T-helper 2 cell (primary cell): ENCODE data around the gene NELFCD.
"Not testable (repeated sequence)": the region's sequence is repeated elsewhere in the genome, so short reads cannot be mapped to it uniquely, and the experiment has no call there.

Source experiments
- DNase-seq, 5 experiments: peaks; one replicate each; pipeline versions ENCODE4 v3.0.0 to v3.0.0-alpha.2; 2012 to 2022

The NELFCD gene

DNA sequence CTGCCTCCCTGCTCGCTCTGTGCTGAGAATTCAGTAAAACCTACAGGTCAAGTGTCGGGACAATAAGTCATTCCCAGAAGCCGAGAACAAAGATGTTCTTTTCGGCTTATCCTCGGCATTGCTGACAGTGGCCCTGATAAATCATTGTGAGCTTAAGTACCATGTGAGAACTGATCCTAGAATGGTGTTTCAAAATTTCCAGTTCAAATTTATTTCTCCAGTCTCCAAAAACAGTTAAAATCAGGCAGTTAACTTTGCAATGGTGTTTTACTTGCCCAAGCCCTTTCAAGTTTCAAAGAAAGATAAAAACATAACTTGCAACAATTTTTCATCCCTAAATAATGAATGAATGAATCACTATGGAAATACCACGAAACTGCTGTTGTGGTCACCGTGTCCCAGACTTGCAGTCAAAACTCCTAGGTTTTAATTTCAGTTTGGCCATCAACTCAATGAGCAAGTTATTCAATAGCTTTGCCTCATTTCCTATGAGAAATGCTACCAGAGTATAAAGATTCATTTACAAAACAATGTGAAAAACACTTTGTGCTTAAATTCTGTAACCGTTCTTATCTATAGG lies 46.8 kb downstream of the NELFCD start:
- no peak for DNase-seq

DNA sequence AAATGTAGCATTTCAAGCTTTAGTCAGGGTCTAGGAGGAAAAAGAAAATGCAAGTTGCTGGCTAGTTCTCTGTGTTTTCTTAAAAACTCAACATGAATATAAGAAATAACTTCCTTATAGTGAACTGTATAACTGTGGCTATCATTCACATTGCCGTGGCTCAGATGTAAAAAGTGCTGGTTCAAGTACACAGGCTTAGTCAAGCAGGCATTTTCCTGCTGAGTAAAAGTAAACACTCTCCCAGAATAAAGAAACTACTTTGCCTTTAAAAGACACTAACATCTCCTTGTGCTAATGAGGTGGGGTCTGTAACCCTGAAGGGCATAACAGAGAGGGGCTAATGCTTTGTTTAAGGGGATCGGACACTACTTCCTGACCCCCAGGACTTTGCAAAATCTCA lies 47.8 kb downstream of the NELFCD start:
- DNase-seq, result no peak

- DNase-seq, result no peak
These were observed 50.0 kb downstream of the NELFCD start for GRCh38 chr20:59030911-59031563.

DNA sequence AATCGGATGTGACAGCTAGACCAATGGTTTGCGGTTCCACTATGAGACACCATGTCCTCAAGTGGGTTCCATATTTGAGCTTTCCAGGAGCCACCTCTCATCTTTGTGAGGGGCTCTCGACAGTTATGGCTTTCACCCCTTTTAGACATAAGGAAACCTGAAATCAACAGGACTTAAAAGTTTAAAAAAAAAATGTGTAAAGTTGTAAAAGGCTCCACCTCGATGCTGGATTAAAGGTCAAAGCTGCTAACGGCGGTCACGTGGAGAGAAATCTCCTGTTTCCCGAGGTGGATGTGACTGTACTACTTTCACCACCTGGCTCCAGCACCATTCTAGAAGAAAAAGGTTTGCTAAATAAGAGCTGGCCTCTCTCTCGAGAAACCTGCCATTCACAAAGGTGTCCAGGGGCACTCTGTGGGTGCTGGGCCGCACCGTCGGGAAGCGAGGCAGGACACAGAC lies 50.5 kb downstream of the NELFCD start:
- DNase-seq, result peak in 2 of 5 experiments; percentile 32 to 64

DNA sequence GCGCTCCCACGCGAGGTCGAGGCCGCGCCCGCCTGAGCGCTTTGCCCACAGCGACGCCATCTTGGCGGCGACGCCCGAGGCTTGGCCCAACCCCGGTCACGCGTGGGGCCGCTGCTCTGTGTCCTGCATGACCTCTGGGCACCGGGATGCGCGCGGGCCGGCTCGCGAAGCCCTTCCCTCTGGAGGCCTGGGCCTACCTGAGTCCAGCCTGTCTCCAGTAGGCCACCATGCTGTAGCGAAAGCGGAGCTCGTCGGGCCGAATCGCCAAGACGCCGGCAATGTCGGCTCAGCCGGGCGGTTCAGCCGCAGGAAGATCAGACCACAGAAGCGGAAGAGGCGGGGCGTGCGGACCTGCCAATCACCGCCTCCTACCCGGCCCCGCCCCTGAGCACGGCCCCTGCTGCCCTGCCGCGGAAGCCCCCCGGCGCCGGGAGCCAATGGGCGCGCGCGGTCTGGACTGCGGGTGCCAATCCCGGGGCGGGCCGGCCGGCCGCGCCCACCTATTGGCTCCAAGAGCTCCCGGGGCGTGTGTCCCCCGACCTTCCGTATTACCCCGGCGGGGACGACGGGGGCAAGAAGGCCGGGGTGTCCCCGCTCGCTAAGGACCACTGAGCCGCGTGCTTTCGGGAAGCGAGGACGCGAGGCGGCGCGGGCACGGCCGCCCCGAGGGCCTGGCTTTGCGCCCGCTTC lies 51.1 kb downstream of the NELFCD start, which contains the start of gene ATP5F1E:
Gene ATP5F1E (minus strand): TSS at position 313 of the 690 bp plus-strand sequence. CDS start 84 bp downstream, at position 229.
- peak; percentile 95 to 98 (median 96) for DNase-seq

- no peak for DNase-seq
These were observed 51.6 kb downstream of the NELFCD start for GRCh38 chr20:59032713-59033059.

DNA sequence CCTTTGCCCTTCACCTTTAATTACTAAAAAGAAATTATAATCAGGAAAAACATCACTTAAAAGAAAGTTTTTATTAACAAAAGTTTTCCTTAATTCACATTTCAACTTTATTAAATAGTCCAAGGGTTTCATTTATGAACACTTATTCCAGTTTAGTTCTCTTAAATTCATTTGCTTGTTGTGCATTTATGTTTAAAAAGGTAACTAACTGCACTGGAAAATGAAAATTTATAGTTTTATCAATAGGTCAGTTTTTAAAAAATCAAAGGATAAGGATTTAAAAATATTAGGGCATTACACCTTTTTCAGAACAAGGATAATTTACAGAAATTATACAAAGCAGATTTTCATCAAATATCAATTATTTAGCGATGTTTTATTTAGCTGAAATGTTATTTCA lies 52.0 kb downstream of the NELFCD start:
- DNase-seq, result no peak

- no peak for DNase-seq
These were observed 52.6 kb downstream of the NELFCD start for GRCh38 chr20:59033616-59034165.

DNA sequence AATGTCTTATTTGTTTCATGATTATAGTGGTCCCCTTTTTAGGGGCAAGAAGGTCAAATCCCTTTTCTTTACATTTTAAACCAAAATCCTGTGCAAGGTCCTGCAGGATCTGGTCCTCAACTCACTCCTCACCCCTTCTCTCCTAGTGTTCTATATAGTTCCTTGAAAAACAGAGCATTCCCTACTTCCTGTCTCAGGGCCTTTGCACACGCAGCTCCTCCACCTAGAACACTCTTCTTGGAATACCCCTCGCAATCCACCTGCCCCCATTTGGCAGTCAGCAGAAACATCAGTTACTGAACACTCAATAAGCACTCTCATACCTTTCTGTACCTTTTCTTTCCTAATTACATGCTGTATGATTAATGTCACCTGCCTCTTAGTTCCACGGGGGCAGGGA lies 54.3 kb downstream of the NELFCD start:
- DNase-seq, result no peak

DNA sequence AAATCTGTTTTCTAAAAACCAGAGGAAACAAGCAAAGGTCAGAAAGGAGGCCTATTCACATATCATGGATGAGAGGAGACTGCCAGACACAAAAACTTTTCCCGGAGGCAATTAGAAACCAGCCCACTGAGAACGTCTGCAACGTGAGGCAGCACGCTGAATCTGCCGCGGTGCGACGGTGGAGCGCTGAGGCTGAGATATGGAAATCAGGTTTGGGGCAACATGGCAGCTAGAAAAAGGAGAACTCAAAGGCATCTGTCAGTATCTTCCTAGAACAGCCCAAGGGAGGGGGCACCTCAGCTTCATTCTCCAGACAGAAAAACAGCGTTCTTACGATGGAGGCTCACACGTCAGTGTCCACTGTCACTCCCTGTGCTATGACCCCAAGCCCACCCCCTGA lies 56.3 kb downstream of the NELFCD start:
- DNase-seq, result no peak

DNA sequence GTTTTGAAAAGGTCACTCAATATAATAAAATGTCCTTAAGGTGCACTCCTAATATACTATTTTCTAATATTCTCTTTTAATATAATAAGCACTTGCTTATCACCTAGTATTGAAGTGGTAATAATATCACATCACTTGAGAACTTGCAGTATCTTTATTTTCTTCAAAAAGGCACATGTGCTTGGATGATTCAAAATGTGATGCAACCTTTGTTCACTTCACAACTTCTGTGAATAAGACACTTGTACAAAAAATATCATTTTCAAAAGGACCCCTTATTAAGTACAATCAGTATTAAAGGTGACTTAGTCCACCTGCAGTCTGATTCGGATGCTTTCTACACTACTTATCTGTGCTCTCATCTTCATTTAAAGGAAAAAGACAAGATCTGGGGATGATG lies 58.2 kb downstream of the NELFCD start:
- DNase-seq, result peak in 1 of 5 experiments; percentile 52

- no peak for DNase-seq
These were observed 59.6 kb downstream of the NELFCD start for GRCh38 chr20:59040667-59041066.

- not testable (repeated sequence) for DNase-seq
These were observed 60.4 kb downstream of the NELFCD start for GRCh38 chr20:59041487-59041886.

GRCh38 chr20:59042151-59042795 lies 61.2 kb downstream of the NELFCD start, which contains the start of gene PRELID3B:
Gene PRELID3B, minus strand, starts transcription at chr20:59042786. Its CDS starts 56 bp downstream, at chr20:59042730.
- peak in 2 of 5 experiments; percentile 17 to 32 for DNase-seq

GRCh38 chr20:59042796-59043631 lies 62.0 kb downstream of the NELFCD start:
- DNase-seq, result peak; percentile 90 to 95 (median 92)

DNA sequence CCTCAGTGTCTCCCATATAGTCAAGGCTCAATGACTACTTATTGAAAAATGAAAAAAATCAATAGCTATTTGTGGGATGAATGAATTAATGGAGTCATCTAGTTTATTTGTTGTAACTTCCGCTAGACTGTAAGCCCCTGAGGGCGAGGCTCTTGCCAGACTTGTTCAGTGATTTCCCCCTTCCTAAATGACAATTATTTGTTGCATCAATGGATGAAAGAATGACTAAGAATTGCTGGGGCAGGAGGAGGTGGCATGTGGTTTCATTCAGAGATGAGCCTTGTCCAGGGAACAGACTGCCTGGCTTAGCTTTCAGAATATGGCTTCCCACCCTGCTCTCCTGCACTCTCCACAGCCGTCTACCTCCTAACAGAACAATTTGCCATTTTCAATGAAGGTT lies 62.6 kb downstream of the NELFCD start:
- DNase-seq, result no peak

- DNase-seq, result no peak
These were observed 63.2 kb downstream of the NELFCD start for GRCh38 chr20:59044295-59044694.
